LNCAP (cell line): ENCODE measurements around the gene PTPRN2.

Source experiments
- CTCF ChIP-seq: fragments of 450-650 bp; IDR thresholded peaks from 2 replicates; pipeline ENCODE4 v1.5.1; 2017; ENCODE audit warnings: mild to moderate bottlenecking

The PTPRN2 gene

GRCh38 chr7:157829491-157829890 is 758.1 kb downstream of the PTPRN2 start:
- TF ChIP-seq CTCF: no peak

DNA sequence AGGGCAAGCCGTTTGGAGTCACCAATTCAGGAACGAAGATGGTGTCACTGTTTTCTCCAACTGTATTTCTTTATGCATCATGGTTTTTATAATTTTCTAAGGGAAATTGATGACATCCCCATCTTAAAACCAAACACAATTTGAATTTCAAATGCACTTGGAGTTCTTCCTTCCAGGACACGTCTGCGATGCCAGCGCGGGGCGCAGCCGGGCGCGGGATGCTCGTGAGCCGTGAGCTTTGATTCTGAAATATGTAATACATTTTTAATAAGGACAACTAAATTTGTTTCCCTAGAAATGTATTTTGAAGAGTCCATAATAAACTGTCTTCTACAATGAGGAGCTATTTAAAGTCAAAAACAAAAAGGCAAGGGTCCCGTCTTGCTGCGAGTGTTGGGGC is 758.7 kb downstream of the PTPRN2 start:
- TF ChIP-seq CTCF: no peak

DNA sequence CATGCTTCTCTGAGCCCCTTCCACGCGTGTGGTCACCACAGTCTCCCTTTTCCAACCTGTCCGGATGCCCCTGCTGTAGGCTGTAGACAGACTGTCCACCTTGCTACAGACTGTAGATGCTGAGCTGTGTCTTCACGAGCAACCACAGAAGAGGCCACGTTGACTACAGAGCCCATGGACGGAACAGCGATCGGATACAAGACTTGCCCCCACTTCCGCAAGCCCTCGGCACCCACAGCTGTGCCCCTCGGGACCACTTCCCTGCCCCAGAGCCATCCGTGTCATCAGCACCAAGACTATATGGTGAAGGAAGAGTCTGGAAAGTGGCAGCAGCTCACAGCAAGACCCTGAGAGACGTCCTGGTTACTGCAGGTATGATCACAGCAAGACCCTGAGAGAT is 759.4 kb downstream of the PTPRN2 start:
- TF ChIP-seq CTCF: no peak

DNA sequence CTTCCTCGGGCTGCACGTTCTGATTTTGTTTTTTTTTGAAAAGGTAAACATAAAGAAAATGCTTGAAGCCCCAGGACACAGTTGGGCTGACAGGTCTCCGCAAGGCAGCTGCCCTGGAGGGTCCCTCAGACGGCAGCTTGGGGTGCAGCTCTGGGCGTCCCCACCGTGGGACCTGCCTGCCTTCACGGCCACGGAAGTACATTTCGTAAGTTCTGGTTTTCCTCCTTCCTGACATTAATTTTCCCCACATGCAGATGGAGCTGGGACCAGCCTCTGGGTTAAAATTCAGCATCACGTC is 759.8 kb downstream of the PTPRN2 start:
- TF ChIP-seq CTCF: no peak

GRCh38 chr7:157827045-157827862 is 760.4 kb downstream of the PTPRN2 start:
- no peak for TF ChIP-seq CTCF

GRCh38 chr7:157826566-157826965 is 761.1 kb downstream of the PTPRN2 start:
- no peak for TF ChIP-seq CTCF

DNA sequence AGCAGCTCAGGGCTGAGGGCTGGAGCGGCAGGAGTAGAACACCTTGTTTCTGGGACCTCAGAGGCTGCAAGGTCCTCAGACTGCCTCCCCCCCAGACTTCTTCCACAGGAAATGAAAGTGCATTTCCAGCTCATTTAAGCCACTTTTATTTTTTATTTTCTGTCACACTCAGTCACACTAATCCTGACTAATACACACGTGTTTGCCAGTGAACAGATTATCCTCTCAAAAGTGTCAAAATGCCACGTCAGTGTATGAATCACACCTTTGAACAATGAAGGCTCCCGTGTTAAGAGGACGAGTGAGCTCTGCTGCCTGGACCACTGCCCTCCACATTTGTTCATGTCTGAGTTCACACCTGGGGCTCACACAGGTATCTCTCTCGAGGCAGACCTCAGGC is 762.3 kb downstream of the PTPRN2 start:
- TF ChIP-seq CTCF: no peak

GRCh38 chr7:157824819-157825121 is 762.9 kb downstream of the PTPRN2 start:
- no peak for TF ChIP-seq CTCF
